HUES64 (cell line): ENCODE measurements around the gene PXDN.

Experiments
- H3K27ac ChIP-seq: 2 replicates; pipeline ENCODE4 v1.7.0; 2013; ENCODE audit warnings: low read depth, low read length, inconsistent platforms
- H3K27me3 ChIP-seq: 2 replicates; pipeline ENCODE4 v1.6.1; 2013; ENCODE audit warnings: mild to moderate bottlenecking, low read length; ENCODE audit not compliant: insufficient read depth
- H3K36me3 ChIP-seq: 2 replicates; pipeline ENCODE4 v1.6.1; 2013; ENCODE audit warnings: mild to moderate bottlenecking, low read length; ENCODE audit not compliant: insufficient read depth
- H3K4me1 ChIP-seq: 2 replicates; pipeline ENCODE4 v1.6.1; 2013; ENCODE audit warnings: mild to moderate bottlenecking, low read length, moderate library complexity; ENCODE audit not compliant: insufficient read depth
- H3K4me3 ChIP-seq: 2 replicates; pipeline ENCODE4 v1.5.1; 2013; ENCODE audit warnings: mild to moderate bottlenecking, low read length, moderate library complexity
- H3K9ac ChIP-seq: 2 replicates; pipeline ENCODE4 v1.6.1; 2013; ENCODE audit warnings: mild to moderate bottlenecking, low read depth, low read length
- H3K9me3 ChIP-seq: 2 replicates; pipeline ENCODE4 v1.6.1; 2013; ENCODE audit warnings: low read depth, low read length; ENCODE audit not compliant: insufficient read depth
- WGBS: fragments of 150-250, 120-280 bp; methylation state at CpG from one replicate; pipeline ENCODE4 v1.1.7; 2013; ENCODE audit warnings: missing lambda C conversion rate; 5-methylcytosine and 5-hydroxymethylcytosine counted together

The PXDN gene

GRCh38 chr2:1694371-1695271 lies 49.7 kb downstream of the PXDN start:
- no peak overlapping the region for H3K9ac ChIP-seq
- no peaks in the 10 kb centered on the region for H3K27me3 ChIP-seq
- H3K4me3 ChIP-seq: no peak overlapping the region
- no peak overlapping the region for H3K27ac ChIP-seq
- H3K36me3 ChIP-seq: peaks cover 35% of the 10 kb centered on the region
- WGBS: 93% methylated on average over 25 of the region's 25 CpGs
- no peaks in the 10 kb centered on the region for H3K9me3 ChIP-seq
- 0 out of 2 replicates have a peak, but pooled peaks cover 10% of the 10 kb centered on the region for H3K4me1 ChIP-seq

DNA sequence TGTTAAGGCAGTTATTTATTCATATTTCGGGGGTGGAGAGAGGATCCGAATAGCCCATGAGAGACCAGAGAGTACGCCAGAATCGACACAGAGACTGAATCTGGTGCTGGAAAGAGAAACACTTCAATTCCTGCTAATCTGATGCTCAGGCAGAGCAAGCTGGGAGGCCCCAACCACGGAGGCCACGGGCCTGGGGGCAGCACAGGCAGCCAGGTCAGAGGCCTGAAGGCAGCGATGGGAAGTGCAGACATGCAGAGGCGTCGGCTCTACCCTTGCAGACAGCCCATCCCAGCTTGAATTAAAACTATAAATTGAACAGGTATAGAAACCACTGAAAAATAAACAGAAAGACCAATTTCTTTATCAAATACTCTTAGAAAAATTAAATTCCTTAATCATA lies 50.6 kb downstream of the PXDN start:
- Histone ChIP-seq H3K9me3 (no peaks in the 10 kb centered on the region), H3K9ac (no peak overlapping the region), H3K27me3 (no peaks in the 10 kb centered on the region), H3K4me1 (0 out of 2 replicates have a peak, but pooled peaks cover 5% of the 10 kb centered on the region), H3K4me3 (no peak overlapping the region), H3K27ac (no peak overlapping the region), H3K36me3 (peaks cover 44% of the 10 kb centered on the region)
- 89% methylated on average over 9 of the region's 9 CpGs for WGBS

DNA sequence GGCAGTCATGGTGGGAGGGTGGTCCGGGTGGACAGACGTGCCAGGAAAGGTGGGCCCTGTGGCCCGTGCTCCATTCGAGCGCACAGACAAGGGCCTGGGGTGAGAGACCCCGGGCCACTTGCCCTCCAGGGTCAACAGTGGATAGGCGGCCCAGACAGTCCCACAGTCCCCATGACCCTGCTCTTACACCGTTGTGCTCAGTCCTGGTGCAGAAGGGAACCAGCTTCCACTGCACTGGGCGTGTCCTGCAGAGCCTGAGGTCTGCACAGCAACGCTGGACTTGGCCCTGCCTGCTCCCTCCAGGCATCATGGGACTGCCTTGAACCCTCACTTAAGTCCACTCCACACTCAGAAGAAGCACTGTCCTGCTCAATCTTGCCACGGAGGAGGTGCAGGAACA lies 52.0 kb downstream of the PXDN start:
- no peaks in the 10 kb centered on the region for H3K4me1 ChIP-seq
- H3K27me3 ChIP-seq: no peaks in the 10 kb centered on the region
- no peak overlapping the region for H3K9ac ChIP-seq
- H3K4me3 ChIP-seq: no peak overlapping the region
- 94% methylated on average over 11 of the region's 11 CpGs for WGBS
- no peak overlapping the region for H3K27ac ChIP-seq
- no peaks in the 10 kb centered on the region for H3K9me3 ChIP-seq
- peaks cover 57% of the 10 kb centered on the region for H3K36me3 ChIP-seq

DNA sequence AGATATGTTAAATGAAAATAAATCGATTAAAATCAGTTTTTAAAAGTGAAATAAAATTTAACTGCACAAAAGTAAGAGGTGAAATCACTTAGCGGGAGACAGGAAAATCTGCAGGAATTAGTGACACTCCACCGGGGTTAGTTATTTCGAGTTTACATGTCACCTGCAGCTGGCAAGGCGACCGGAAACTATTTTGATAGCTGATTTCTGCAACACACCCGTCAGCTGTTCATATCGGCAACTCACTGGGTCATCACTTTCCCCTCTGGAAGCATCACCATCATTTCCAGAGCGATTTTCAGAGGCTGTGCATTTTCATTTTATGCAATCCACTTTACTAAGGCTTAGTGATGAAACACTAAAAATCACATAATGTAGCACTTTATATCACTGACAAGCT lies 52.9 kb downstream of the PXDN start:
- H3K4me1 ChIP-seq: peaks cover 8% of the 10 kb centered on the region; the same call in 1 of the 2 replicates
- peaks cover 67% of the 10 kb centered on the region for H3K36me3 ChIP-seq
- no peak overlapping the region for H3K27ac ChIP-seq
- H3K27me3 ChIP-seq: no peaks in the 10 kb centered on the region
- no peak overlapping the region for H3K4me3 ChIP-seq
- no peaks in the 10 kb centered on the region for H3K9me3 ChIP-seq
- H3K9ac ChIP-seq: no peak overlapping the region
- WGBS: 95% methylated on average over 9 of the region's 9 CpGs

DNA sequence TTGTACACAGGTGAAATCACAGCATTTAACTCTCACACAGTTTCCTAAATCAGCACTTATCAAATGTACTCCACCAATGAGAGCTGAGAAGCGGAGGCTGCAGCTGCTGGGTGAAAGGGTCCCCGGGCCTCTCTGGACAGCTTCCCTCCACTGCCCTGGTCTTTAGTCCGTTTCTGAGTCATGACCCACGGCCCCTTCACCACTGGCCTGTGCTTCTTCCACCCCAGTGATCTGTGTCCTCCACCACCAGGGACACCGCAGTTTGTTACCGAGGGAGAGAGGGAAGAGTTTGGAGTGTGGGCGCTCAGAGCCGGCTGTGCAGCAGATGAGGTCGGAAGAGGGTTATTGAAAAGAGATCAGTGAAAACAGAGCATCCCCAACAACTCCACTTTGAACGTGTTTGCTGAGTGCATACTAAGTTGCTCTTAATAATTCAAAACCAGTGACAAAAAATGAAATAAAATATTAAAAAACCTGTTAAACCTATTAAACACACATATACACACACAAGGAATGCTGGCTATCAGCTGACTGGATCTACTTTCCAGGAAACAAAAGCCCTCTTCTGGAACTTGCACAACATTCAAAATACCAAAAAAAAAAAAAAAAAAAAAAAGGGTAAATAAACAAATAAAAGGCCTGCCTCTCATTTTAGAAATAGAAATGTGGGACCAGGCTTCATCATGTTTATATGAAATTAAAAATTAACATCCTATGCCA lies 54.1 kb downstream of the PXDN start:
- Histone ChIP-seq H3K27ac (no peak overlapping the region), H3K4me3 (no peak overlapping the region), H3K9me3 (no peaks in the 10 kb centered on the region), H3K4me1 (peaks cover 14% of the 10 kb centered on the region; the same call in 1 of the 2 replicates), H3K9ac (no peak overlapping the region), H3K27me3 (no peaks in the 10 kb centered on the region), H3K36me3 (peaks cover 70% of the 10 kb centered on the region)
- WGBS: 92% methylated on average over 6 of the region's 10 CpGs

GRCh38 chr2:1688859-1689258 lies 55.5 kb downstream of the PXDN start:
- no peak overlapping the region for H3K27ac ChIP-seq
- H3K4me1 ChIP-seq: peaks cover 14% of the 10 kb centered on the region; the same call in 1 of the 2 replicates
- peaks cover 80% of the 10 kb centered on the region for H3K36me3 ChIP-seq
- H3K9me3 ChIP-seq: no peaks in the 10 kb centered on the region
- no peaks in the 10 kb centered on the region for H3K27me3 ChIP-seq
- H3K4me3 ChIP-seq: no peak overlapping the region
- no peak overlapping the region for H3K9ac ChIP-seq
- WGBS: 96% methylated on average over 9 of the region's 10 CpGs

- WGBS: 96% methylated on average over 11 of the region's 11 CpGs
- Histone ChIP-seq H3K4me1 (peaks cover 14% of the 10 kb centered on the region; the same call in 1 of the 2 replicates), H3K4me3 (no peak overlapping the region), H3K9ac (no peak overlapping the region), H3K27ac (no peak overlapping the region), H3K36me3 (peaks cover 87% of the 10 kb centered on the region), H3K9me3 (no peaks in the 10 kb centered on the region), H3K27me3 (no peaks in the 10 kb centered on the region)
Measured at GRCh38 chr2:1688161-1688560, 56.2 kb downstream of the PXDN start.

GRCh38 chr2:1687254-1687653 lies 57.1 kb downstream of the PXDN start:
- Histone ChIP-seq H3K27ac (no peak overlapping the region), H3K4me3 (no peak overlapping the region), H3K9me3 (no peaks in the 10 kb centered on the region), H3K9ac (no peak overlapping the region), H3K4me1 (peaks cover 14% of the 10 kb centered on the region; the same call in 1 of the 2 replicates), H3K27me3 (no peaks in the 10 kb centered on the region), H3K36me3 (peaks cover 81% of the 10 kb centered on the region)
- 83% methylated on average over 14 of the region's 14 CpGs for WGBS

GRCh38 chr2:1686784-1687105 lies 57.6 kb downstream of the PXDN start:
- H3K36me3 ChIP-seq: peaks cover 81% of the 10 kb centered on the region
- H3K27ac ChIP-seq: peak overlapping the region; percentile 56; the same call in 1 of the 2 replicates
- no peaks in the 10 kb centered on the region for H3K27me3 ChIP-seq

GRCh38 chr2:1685957-1686783 lies 58.1 kb downstream of the PXDN start:
- Histone ChIP-seq H3K36me3 (peaks cover 81% of the 10 kb centered on the region), H3K27ac (peak overlapping the region; percentile 56), H3K9ac (peak overlapping the region; percentile 17)

More at GRCh38 chr2:1686784-1687105, 57.6 kb downstream of the PXDN start:
- Histone ChIP-seq H3K9ac (peak overlapping the region; percentile 17), H3K9me3 (no peaks in the 10 kb centered on the region), H3K4me1 (peaks cover 14% of the 10 kb centered on the region; the same call in 1 of the 2 replicates), H3K4me3 (no peak overlapping the region)
- 92% methylated on average over 14 of the region's 14 CpGs for WGBS

More at GRCh38 chr2:1685957-1686783, 58.1 kb downstream of the PXDN start:
- Histone ChIP-seq H3K4me3 (no peak overlapping the region), H3K27me3 (no peaks in the 10 kb centered on the region), H3K9me3 (no peaks in the 10 kb centered on the region), H3K4me1 (peaks cover 14% of the 10 kb centered on the region; the same call in 1 of the 2 replicates)
- WGBS: 79% methylated on average over 21 of the region's 21 CpGs
